Kasumi-1 (cell line): ENCODE measurements around the gene UBASH3B.
A peak's percentile ranks its signal among the peaks of the same experiment; 100 is the strongest.
"Not testable (repeated sequence)": the region's sequence is repeated elsewhere in the genome, so short reads cannot be mapped to it uniquely, and the experiment has no call there.

Experiments
- DNase-seq, 2 experiments: peaks; one replicate each; lab custom pipeline; 2025; lab: John Stamatoyannopoulos, UW

Gene UBASH3B

GRCh38 chr11:122730694-122731093, 75.2 kb downstream of the UBASH3B start:
- not testable (repeated sequence) for DNase-seq

- DNase-seq: no peak
Observed at GRCh38 chr11:122731500-122731913, 76.0 kb downstream of the UBASH3B start.

GRCh38 chr11:122732342-122733315, 77.1 kb downstream of the UBASH3B start:
- DNase-seq: no peak

GRCh38 chr11:122733318-122733717, 77.8 kb downstream of the UBASH3B start:
- DNase-seq: no peak

GRCh38 chr11:122734848-122735496, 79.5 kb downstream of the UBASH3B start:
- DNase-seq: no peak

GRCh38 chr11:122737951-122738693, 82.6 kb downstream of the UBASH3B start:
- DNase-seq: no peak

GRCh38 chr11:122741613-122742300, 86.2 kb downstream of the UBASH3B start:
- peak; percentile 16 to 38 for DNase-seq

GRCh38 chr11:122742301-122743018, 86.9 kb downstream of the UBASH3B start:
- DNase-seq: no peak

GRCh38 chr11:122743097-122743741, 87.7 kb downstream of the UBASH3B start:
- no peak for DNase-seq

GRCh38 chr11:122743949-122744348, 88.4 kb downstream of the UBASH3B start:
- peak; percentile 96 to 97 for DNase-seq

- DNase-seq: no peak
Observed at GRCh38 chr11:122744357-122744756, 88.8 kb downstream of the UBASH3B start.

- no peak for DNase-seq
Observed at GRCh38 chr11:122745111-122745510, 89.6 kb downstream of the UBASH3B start.

- DNase-seq: peak; percentile 51 to 58
Observed at GRCh38 chr11:122746050-122746478, 90.5 kb downstream of the UBASH3B start.

- DNase-seq: no peak
Observed at GRCh38 chr11:122746611-122747244, 91.2 kb downstream of the UBASH3B start.

GRCh38 chr11:122747351-122747781, 91.8 kb downstream of the UBASH3B start:
- no peak for DNase-seq

- peak; percentile 89 to 91 for DNase-seq
Observed at GRCh38 chr11:122749005-122749687, 93.6 kb downstream of the UBASH3B start.

- DNase-seq: no peak
Observed at GRCh38 chr11:122750049-122750448, 94.5 kb downstream of the UBASH3B start.

GRCh38 chr11:122751292-122752070, 96.0 kb downstream of the UBASH3B start:
- DNase-seq: no peak
